ENCODE measurements around the gene CADM4.

DNA sequence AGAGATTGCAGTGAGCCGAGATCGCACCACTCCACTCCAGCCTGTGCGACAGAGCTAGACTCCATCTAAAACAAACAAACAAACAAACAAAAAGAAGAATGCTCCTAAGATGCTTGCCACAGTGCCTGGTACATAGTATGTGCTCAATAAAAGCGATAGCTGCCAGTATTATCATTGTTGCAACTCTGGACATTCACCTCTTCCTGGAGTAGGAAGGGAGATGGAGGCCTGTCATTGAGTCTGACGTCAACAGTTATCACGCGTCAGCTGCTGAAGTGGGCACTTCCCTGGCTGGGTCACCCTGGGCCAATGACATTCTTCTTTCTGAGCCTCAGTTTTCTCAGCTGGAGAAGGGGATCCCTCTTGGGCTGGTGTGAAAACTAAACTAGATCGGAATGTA lies 34.5 kb upstream of the CADM4 start:
- TF ChIP-seq, protein P1, sequence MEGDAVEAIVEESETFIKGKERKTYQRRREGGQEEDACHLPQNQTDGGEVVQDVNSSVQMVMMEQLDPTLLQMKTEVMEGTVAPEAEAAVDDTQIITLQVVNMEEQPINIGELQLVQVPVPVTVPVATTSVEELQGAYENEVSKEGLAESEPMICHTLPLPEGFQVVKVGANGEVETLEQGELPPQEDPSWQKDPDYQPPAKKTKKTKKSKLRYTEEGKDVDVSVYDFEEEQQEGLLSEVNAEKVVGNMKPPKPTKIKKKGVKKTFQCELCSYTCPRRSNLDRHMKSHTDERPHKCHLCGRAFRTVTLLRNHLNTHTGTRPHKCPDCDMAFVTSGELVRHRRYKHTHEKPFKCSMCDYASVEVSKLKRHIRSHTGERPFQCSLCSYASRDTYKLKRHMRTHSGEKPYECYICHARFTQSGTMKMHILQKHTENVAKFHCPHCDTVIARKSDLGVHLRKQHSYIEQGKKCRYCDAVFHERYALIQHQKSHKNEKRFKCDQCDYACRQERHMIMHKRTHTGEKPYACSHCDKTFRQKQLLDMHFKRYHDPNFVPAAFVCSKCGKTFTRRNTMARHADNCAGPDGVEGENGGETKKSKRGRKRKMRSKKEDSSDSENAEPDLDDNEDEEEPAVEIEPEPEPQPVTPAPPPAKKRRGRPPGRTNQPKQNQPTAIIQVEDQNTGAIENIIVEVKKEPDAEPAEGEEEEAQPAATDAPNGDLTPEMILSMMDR (IDR thresholded peaks at IDR 0.05; ENCODE audit: poor library complexity) = no peak
- no peak for TF ChIP-seq EZH2phosphoT487 (IDR thresholded peaks at IDR 0.05; ENCODE audit: low read depth, severe bottlenecking, unreplicated experiment)
- no peak for TF ChIP-seq EZH2 (IDR thresholded peaks at IDR 0.05; ENCODE audit: borderline replicate concordance)
